ENCODE results near the gene DHX58.

DNA sequence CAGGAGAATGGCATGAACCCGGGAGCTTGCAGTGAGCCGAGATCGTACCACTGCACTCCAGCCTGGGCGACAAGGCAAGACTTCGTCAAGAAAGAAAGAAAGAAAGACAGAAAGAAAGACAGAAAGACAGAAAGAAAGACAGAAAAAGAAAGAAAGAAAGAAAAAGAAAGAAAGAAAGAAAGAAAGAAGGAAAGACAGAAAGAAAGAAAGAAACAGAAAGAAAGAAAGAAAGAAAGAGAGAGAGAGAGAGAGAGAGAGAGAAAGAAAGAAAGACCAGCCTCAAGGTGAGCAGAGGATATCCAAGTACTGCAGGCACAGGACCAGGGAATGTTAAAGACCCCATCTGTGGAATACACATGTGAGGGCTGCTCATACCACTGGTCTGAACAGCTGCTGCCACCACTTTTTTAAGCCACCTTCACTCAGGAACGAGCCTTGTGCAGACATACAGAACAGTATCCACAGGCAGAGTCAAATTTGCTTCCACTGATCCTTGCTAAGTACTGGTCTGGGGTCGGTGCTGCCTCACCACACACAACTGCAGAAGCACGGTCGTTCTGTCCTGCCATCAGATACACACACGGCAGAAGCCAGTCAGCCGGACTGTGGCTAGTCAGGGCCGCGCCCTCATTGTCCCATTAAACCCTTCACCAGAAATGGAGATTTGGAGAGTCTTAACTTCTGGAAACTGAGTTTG is 34.5 kb upstream of the DHX58 start:
- TF ChIP-seq, protein P1, sequence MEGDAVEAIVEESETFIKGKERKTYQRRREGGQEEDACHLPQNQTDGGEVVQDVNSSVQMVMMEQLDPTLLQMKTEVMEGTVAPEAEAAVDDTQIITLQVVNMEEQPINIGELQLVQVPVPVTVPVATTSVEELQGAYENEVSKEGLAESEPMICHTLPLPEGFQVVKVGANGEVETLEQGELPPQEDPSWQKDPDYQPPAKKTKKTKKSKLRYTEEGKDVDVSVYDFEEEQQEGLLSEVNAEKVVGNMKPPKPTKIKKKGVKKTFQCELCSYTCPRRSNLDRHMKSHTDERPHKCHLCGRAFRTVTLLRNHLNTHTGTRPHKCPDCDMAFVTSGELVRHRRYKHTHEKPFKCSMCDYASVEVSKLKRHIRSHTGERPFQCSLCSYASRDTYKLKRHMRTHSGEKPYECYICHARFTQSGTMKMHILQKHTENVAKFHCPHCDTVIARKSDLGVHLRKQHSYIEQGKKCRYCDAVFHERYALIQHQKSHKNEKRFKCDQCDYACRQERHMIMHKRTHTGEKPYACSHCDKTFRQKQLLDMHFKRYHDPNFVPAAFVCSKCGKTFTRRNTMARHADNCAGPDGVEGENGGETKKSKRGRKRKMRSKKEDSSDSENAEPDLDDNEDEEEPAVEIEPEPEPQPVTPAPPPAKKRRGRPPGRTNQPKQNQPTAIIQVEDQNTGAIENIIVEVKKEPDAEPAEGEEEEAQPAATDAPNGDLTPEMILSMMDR (conservative IDR thresholded peaks at IDR 0.05; ENCODE audit: low read length): no peak
- no peak for TF ChIP-seq EZH2phosphoT487 (IDR thresholded peaks at IDR 0.05; ENCODE audit: borderline replicate concordance, low read depth, low read length)
